Omental fat pad (tissue), 4 donors: ENCODE measurements around the gene SBK2. TPM values are rescaled to one million over a fixed set of nuclear protein-coding genes. Genes with fewer than 3 reads are reported as not detected.
"Not testable (repeated sequence)": the region's sequence is repeated elsewhere in the genome, so short reads cannot be mapped to it uniquely, and the experiment has no call there.

ENCODE experiments used
- ATAC-seq: fragments of 150-250 bp; one replicate; pipeline ENCODE4 v1.9.1; 2016; ENCODE audit warnings: mild to moderate bottlenecking, moderate library complexity; ENCODE audit not compliant: low FRiP score
- DNase-seq: peaks from one replicate; pipeline ENCODE4 v3.0.0-alpha.2; 2019; ENCODE audit warnings: low spot score
- total RNA-seq, 4 donors: library from RNA; depleted of rRNA; stranded (reverse); fragments of >200 nt; gene quantifications; one replicate each; pipeline ENCODE4 v1.1.0, GENCODE V29; 2016
- TF ChIP-seq, protein P1 (sequence below), 3 donors: fragments of 450-650 bp; IDR thresholded peaks; one replicate each; pipeline ENCODE4 v1.5.1; 2016 to 2017; ENCODE audit warnings: antibody characterized with exemption in 3 of 3, mild to moderate bottlenecking in 3 of 3, moderate library complexity in 2 of 3

Gene SBK2
- total RNA-seq, 4 donors from 2014 or later = 0.56 TPM; not detected in 3

DNA sequence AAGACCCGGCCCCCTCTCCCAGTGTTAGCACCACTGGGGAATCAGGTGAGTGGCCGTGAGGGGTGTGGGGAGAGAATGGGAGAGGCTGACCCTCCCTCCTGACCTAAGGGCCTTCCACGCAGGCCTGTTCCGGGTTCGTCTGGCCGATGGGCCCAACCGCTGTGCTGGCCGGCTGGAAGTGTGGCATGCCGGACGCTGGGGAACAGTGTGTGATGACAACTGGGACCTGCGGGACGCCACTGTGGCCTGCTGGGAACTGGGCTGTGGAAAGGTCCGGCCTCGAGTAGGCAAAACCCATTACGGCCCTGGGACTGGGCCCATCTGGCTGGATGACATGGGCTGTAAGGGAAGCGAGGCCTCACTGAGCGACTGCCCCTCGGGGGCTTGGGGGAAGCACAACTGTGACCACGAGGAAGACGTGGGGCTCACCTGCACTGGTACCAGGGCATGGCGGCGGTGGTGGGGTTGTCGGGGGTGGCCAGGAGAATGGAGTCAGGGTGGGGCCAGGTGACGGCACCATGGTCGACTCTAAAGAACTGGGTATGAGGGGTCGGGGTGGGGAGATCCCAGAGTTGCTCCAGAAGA, 36.5 kb downstream of the SBK2 start:
- no peak for DNase-seq

DNA sequence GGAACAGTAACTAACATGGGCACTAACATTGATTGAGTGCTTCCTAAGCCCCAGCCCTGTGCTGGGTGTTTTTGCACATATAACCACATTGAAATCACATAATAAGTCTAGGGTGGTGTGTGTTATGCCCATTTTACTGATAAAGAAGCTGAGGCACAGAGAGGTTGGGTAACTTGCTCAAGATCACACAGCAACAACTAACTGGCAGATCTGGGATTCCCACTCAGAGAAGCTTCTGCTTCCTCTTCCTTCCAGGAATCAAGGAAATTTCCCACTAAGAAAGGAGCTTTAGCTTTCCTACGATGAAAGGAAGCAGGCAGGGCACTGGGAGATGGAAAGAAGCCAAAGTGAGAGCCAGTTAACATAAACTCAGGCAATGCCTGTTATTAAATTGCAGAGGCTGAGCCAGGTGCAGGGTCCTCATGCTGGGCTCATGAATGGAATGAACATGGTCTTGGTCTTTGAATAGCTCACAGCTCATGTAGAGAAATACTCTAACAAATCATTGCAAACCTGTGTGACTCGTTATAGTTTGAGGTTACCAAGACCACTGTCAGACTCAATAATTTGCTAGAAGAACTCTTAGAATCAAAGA, 38.6 kb downstream of the SBK2 start:
- TF ChIP-seq, protein P1, sequence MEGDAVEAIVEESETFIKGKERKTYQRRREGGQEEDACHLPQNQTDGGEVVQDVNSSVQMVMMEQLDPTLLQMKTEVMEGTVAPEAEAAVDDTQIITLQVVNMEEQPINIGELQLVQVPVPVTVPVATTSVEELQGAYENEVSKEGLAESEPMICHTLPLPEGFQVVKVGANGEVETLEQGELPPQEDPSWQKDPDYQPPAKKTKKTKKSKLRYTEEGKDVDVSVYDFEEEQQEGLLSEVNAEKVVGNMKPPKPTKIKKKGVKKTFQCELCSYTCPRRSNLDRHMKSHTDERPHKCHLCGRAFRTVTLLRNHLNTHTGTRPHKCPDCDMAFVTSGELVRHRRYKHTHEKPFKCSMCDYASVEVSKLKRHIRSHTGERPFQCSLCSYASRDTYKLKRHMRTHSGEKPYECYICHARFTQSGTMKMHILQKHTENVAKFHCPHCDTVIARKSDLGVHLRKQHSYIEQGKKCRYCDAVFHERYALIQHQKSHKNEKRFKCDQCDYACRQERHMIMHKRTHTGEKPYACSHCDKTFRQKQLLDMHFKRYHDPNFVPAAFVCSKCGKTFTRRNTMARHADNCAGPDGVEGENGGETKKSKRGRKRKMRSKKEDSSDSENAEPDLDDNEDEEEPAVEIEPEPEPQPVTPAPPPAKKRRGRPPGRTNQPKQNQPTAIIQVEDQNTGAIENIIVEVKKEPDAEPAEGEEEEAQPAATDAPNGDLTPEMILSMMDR (IDR thresholded peaks at IDR 0.05) = no peak
- DNase-seq (no peak), ATAC-seq (no peak)

More for the DNA sequence above, 36.5 kb downstream of the SBK2 start:
- TF ChIP-seq, protein P1 (IDR thresholded peaks at IDR 0.05) = no peak
- no peak for ATAC-seq

DNA sequence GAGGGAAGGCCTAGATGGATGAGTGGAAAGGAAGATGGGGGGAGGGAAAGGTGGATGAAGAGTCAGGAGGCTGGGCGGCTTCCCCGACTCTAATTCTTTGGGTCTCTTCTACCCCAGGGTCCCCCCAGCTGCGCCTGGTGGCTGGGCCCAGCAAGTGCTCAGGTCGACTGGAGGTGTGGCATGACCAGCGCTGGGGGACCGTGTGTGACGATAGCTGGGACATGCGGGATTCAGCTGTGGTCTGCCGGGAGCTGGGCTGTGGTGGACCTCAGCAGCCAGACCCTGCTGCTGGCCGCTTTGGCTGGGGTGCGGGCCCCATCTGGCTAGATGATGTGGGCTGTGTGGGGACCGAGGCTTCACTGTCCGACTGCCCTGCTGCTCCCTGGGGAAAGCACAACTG, 39.2 kb downstream of the SBK2 start:
- ATAC-seq = no peak

DNA sequence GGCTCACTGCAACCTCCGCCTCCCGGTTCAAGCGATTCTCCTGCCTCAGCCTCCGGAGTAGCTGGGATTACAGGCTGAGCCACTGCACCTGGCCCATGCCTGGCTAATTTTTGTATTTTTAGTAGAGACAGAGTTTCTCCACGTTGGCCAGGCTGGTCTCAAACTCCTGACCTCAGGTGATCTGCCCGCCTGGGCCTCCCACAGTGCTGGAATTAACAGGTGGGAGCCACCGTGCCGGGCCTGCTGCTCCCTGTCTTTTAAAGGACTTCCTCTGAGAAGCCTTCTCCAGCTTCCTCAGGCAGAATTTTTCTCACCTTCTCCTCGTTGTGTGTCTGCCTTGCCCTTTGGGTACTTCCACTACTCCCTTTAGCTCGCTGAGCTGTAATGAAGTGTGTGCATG, 40.1 kb downstream of the SBK2 start:
- ATAC-seq = not testable (repeated sequence)

More for the DNA sequence above, 39.2 kb downstream of the SBK2 start:
- TF ChIP-seq, protein P1 (IDR thresholded peaks at IDR 0.05) = no peak
- DNase-seq = no peak

DNA sequence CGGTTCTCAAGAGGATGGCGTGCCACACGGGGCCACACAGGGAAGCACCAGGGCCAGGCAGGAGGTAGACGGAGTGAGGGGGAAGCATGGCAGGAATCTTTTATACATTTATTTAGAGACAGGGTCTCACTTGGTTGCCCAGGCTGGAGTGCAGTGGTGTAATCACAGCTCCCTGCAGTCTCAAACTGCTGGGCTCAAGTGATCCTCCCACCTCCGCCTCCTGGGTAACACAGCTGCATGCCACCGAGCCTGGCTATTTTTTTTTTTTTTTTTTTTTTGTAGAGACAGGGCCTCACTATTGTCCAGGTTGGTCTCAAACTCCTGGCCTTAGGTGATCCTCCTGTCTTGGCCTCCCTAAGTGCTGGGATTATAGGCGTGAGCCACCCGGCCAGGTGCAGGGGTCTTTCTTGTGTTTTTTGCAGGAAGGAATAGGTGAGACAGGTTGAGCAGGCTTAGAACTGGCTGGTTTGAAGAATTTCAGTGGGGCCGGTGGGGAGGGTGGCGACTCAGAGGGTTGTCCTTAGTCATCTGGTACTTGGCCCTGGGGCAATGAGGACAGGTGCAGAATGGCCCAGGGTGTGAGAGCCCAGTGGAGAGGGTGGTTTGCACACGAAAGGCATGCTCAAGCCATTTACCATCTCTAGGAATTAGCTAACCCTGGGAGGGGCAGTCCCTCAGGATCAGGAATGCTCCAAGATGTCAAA, 41.1 kb downstream of the SBK2 start:
- ATAC-seq = no peak
- TF ChIP-seq, protein P1 (IDR thresholded peaks at IDR 0.05) = no peak
- no peak for DNase-seq

More for the DNA sequence above, 40.1 kb downstream of the SBK2 start:
- DNase-seq = not testable (repeated sequence)

DNA sequence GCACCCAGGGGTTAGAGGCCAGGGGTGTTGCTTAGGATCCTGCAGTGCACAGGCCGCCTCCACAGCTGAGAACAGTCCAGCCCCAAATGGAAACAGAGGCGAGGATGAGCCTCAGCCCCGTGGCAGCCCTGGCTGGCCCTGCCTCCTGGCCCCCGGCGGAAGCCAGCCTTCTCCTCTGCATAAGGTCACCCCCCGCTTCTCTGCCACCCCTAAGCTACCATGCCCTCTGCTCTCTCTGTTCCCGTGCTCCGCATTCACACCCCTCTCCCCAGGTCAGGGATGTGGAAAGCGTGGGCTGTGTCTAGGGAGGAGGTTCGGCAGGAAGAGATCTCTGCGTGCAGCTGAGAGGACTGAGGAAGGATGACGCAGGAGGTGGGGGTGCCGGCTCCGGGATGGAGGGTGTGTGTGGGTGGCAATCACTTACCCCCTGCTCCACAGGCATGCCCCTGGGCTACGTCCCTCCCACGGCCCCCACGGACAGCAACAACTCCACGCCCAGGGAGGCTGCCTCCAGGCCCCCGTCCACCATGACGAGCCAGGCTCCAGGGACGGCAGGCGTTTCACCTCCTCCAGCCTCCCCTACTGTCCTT, 42.7 kb downstream of the SBK2 start:
- TF ChIP-seq, protein P1 (IDR thresholded peaks at IDR 0.05) = no peak
- ATAC-seq (peak; percentile 83), DNase-seq (peak; percentile 48)

DNA sequence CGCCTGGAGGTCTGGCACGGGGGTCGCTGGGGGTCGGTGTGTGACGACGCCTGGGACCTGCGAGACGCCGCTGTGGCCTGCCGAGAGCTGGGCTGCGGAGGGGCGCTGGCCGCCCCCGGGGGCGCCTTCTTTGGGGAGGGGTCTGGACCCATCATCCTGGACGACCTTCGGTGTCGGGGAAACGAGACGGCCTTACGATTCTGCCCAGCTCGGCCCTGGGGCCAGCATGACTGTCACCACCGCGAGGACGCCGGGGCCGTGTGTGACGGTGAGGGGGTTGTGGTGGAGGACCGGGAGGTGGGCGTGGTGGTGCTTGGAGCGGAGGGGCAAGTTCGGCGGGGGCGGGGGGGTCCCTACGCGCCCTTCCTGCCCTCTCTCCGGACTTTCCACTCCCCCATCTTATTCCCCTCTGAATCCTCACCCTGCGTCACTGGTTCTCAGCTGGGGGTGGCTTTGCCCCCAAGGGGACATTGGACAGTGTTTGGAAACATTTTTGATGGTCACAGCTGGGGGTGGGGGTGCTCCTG, 43.2 kb downstream of the SBK2 start:
- ATAC-seq = no peak
- TF ChIP-seq, protein P1 (IDR thresholded peaks at IDR 0.05) = no peak
- no peak for DNase-seq
